ENCODE results near the gene ZNF496. TPM values are rescaled to one million over a fixed set of nuclear protein-coding genes. Genes with fewer than 3 reads are reported as not detected.
"Not testable (repeated sequence)": the region's sequence is repeated elsewhere in the genome, so short reads cannot be mapped to it uniquely, and the experiment has no call there.

Gene ZNF496
- total RNA-seq, 1 donor = 21.3 TPM

GRCh38 chr1:247365023-247365422, 33.4 kb upstream of the ZNF496 start:
- no peak for DNase-seq (ENCODE audit: low read depth)
- H3K4me3 ChIP-seq (ENCODE audit: low read depth, low read length) = no peak overlapping the region
- TF ChIP-seq CTCF (IDR thresholded peaks at IDR 0.05; ENCODE audit: insufficient read depth, low read length) = no peak

DNA sequence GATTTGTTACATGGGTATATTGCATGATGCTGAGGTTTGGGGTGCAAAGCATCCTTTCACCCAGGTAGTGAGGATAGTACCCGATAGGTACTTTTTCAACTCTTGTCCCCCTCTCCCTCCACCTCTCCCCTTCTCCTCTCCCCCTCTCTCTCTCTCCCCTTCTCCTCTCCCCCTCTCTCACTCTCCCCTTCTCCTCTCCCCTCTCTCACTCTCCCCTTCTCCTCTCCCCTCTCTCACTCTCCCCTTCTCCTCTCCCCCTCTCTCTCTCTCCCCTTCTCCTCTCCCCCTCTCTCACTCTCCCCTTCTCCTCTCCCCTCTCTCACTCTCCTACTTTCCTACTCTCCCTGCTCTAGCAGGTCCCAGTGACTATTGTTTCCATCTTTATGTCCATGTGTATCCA, 31.3 kb upstream of the ZNF496 start:
- H3K4me3 ChIP-seq (ENCODE audit: low read depth, low read length); DNase-seq (ENCODE audit: low read depth): not testable (repeated sequence)

DNA sequence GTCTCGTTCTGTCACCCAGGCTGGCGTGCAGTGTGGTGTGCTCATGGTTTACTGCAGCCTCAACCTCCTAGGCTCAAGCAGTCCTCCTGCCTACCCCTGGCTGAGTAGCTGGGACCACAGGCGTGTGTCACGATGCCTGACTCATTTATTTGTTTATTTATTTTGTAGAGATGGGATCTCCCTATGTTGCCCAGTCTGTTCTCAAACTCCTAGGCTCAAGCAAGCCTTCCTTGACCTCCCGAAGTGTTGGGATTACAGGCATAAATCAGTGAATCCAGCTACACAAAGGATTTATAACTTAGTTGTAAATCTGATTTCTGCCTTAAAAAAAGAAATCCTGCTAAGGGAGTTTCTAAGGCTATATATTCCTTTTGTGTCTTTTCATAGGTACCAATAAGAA, 30.5 kb upstream of the ZNF496 start:
- no peak for DNase-seq (ENCODE audit: low read depth)
- no peak for TF ChIP-seq CTCF (IDR thresholded peaks at IDR 0.05; ENCODE audit: insufficient read depth, low read length)
- H3K4me3 ChIP-seq (ENCODE audit: low read depth, low read length) = no peak overlapping the region

DNA sequence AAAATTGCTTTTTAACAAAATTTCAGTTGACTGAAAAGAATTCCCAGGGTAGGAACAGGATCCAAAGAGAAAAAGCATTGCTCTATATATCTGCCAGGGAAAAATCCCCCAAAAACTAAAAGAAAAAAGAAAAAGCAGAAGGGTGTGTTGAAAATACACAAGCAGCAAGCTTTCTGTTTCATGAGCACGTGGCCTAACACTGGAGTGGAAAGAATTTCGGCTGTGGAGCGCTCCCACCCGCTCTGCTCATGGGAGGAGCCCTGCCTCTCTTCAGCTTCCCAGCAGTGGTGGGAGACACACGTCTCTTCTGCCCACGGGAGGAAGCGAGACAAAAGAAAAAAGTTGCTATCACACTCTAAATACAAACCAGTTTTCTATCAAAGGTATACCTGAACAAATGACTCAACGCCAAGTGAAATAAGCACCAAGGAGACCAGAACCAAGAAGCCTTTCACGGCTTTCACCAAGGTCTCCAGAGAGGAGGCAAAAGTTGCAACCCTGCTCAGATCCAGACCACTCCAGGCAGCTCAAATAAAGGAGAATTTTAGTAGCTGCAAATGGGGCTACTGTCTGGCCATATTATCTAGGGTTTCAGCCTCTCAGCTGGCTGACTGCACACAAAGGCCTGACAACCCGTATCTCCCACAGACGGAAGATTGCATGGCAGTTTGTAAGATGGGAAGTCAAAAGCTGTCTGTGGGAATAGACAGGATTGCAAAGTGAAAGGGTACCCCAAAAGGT, 29.5 kb upstream of the ZNF496 start:
- TF ChIP-seq CTCF (IDR thresholded peaks at IDR 0.05; ENCODE audit: insufficient read depth, low read length) = no peak
- H3K4me3 ChIP-seq (ENCODE audit: low read depth, low read length) = no peak overlapping the region
- peak; percentile 44 for DNase-seq (ENCODE audit: low read depth)

- TF ChIP-seq CTCF (IDR thresholded peaks at IDR 0.05; ENCODE audit: insufficient read depth, low read length) = no peak
- no peak for DNase-seq (ENCODE audit: low read depth)
Observed at GRCh38 chr1:247360116-247360898, 28.6 kb upstream of the ZNF496 start.

DNA sequence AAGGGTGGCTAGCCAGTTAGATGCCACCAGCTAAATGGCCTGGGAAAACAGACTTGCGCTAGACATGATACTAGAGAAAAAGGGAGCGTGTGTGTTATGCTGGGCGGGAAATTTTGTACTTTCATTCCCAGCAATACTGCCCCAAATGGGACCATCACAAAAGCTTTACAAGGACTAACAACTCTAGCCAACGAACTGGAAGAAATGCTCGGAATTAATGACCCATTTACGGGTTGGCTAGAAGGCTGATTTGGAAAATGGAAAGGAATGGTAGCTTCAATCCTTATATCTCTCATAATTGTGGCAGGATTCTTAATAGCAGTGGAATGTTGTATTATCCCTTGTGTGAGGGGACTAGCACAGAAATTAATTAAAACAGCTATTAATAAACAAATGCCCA, 27.9 kb upstream of the ZNF496 start:
- H3K4me3 ChIP-seq (ENCODE audit: low read depth, low read length) = no peak overlapping the region
- TF ChIP-seq CTCF (IDR thresholded peaks at IDR 0.05; ENCODE audit: insufficient read depth, low read length) = no peak
- DNase-seq (ENCODE audit: low read depth) = no peak

More at GRCh38 chr1:247360116-247360898, 28.6 kb upstream of the ZNF496 start:
- H3K4me3 ChIP-seq (ENCODE audit: low read depth, low read length) = no peak overlapping the region

DNA sequence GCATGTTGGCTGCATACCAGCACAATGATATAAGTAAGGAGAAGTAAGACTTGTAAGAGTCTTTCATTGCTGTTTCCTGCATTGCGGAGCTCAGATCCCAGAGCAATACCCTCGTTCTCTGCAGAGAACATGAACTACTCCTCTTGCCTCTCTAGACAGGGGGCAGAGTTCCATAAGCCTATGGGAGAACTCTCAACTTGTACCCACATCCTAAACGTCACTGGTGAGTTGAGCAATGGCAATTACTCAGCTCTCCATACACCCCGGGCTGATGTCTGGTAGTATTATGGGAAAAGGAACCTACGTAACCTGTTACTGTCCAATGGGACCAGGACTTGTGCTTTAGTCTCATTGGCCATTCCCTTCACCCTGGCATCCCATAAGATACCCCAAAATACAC, 27.3 kb upstream of the ZNF496 start:
- no peak for DNase-seq (ENCODE audit: low read depth)
- H3K4me3 ChIP-seq (ENCODE audit: low read depth, low read length) = no peak overlapping the region
- no peak for TF ChIP-seq CTCF (IDR thresholded peaks at IDR 0.05; ENCODE audit: insufficient read depth, low read length)

All from fibroblast of the aortic adventitia (primary cell).